GF-D8 (cell line): Measurements from ENCODE around the gene FLT4.

Experiments used
- DNase-seq: peaks from one replicate; lab custom pipeline; 2025; lab: John Stamatoyannopoulos, UW

Gene FLT4

DNA sequence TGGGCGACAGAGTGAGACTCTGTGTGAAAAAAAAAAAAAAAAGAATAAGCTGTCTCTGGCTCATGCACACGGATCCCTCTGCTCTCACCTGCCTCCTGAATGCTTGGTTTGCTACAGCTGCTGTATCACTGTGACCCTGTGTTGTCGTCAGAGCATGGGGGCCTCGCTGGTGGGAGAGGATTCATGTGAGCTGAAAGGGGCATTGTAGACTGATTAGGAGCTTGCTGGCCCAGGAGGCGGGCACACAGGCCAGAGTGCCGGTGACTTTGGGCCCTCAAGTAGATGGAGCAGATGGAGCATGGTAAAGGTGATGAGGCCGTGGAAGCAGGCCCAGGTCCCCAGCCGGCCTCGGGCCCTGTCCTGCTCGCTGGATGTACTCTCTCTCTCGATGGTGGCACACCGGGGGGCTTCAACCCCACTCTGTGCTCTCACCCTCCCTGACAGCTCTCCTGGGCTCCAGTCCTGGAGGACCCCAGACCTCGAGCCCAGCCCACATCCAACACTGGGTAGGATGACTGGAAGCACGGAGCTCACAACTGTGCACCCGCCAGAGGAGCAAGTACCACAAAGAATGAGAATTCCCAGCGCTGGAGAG, 7.1 kb downstream of the FLT4 start:
- no peak for DNase-seq

DNA sequence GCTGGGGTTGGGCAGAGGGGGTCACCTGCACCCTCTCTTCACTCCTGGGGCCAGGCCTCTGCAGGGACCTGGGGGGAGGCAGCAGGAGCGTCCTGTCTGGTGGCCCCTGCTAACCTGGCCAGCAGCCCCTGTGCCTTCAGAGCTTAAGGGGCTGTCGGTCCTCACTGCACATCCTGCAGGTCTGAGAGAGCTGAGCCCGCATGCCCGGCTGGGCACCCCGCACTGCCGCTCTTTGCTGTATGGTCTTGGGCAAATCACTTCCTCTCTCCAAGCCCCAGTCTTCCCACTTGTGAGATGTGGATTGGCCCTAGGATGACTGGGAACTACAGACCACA, 7.9 kb downstream of the FLT4 start:
- no peak for DNase-seq

DNA sequence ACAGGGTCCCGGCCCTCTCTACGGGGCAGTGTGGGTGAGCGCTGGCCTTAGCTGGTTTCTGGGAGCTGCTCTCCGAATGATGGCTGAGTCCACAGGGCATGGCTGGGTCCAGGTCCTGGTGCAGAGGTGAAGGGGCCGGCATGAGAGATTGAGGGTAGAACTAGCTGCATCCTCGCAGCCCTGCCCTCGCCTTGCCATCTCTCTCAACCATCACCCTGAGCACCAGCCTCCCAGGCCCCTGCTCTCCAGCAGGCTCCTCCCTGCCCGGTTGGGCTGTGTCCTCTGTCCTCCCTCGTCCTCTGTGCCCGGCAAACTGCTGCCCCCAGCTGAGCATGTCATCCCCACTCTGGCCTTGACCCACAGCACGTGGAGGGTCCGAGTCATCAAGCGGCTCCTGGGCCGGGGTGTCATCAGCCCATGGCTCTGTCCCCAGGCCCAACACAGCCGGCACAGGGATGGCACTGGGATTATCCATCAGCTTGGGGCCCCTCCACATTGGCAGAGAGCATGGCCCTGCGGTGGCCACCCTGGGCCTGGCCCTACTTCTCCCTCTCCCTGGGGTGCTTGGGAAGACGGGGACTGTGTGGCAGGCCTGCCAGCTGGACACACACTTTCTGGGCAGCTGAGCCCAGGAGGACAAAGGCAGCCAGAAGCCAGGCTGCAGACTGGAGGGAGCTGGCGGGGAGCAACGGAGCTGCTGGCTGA, 8.4 kb downstream of the FLT4 start:
- no peak for DNase-seq

DNA sequence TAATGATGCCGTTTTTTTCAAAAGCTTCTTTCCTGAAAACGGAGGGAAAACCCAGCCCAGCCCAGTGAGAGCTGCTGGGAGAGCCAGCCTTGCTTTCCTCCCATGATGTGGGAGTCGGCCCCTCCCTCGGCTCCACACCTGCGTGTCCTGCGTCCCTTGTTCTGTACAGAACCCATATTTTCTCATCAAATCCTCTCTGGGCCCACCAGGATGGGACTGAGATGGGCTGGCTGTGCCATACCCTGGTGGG, 8.9 kb downstream of the FLT4 start:
- no peak for DNase-seq

DNA sequence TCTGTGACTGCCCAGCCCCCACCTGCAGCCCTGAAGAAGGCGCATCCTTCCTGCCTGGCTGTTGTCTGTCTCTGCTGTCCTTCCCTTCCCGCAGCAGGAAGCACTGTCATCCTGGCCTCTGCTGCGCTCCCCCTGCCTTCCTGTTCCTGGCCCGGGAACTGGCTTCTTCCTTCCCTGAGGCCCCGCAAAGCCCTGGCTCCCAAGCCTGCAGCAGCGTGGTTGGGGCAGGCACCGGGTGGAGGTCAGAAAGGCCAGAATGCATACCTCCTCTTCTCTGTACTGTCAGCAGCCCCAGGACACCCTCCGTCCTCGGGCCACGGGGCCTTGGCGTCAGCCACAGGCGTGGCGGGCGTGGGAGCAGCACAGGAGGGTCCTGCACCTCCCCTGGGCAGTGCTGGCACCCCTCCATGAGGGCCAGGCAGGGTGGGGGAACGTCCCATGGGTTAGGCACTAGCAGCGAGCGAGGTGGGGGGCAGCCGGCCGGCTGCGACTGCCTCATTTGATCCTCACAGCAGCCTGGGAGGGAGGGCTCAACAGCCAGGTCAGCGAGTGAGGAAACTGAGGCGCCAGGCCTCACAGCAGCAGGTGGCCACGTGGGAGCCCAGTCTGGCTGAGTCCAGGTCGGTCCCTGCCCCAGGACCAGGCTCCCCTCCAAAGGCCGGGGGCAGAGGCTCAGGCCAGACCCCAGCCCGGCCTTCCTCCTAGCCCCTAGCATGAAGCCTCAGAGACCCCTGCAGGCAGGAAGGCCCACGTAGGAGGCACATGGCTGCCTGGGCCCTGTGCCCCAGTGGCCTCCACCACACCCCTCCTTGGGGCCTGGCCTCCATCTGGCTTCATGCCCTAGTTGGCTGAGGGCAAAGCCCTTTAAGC, 9.4 kb downstream of the FLT4 start:
- no peak for DNase-seq

DNA sequence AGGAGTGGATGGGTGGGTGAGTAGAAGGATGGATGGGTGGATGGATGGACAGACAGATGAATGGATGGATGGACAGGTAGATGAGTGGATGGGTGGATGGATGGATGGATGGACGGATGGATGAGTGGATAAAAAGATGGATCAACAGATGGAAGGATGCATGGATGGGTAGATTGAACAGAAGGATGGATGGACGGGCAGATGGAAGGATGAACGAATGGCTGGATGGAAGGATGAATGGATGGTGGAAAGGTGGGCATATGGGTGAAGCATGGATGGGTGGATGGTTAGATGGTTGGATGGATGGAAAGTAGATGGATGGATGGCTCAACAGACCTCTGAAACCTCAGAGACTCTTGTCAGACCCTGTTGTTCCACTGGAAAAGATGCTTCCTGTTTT, 10.1 kb downstream of the FLT4 start:
- no peak for DNase-seq

DNA sequence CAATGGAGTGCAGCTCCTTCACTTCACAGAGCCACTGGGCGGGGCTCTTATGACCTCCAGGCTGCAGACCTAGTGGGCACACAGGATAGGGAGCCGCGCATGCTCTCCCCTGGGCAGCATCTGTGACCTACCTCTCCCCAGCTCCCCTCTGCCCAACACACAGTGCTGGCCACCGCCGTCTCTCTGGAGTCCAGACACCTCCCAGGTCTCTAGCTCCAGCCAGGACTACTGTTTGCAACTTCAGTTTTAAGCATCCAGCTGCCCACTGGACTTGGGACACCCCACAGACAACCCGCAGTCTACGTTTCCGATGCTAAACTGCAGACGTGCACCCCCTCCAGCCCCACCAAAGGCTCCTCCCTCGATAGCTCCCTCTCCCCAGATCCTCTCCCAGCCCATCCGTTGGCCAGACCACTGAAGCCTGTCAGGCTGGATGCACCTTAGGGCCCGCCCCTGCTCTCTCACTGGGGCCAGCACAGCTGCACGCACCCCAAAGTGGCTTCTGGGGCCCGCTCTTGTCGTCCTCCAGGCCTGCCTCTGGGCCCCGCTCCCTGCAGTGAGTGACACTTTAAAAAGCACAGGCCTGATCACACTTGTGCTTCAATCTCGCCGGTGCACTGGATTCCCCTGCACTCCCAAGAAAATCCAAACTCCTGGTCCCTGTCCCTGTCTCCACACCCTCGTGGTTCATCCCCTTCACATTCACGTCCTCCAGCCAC, 11.3 kb downstream of the FLT4 start:
- DNase-seq: no peak

DNA sequence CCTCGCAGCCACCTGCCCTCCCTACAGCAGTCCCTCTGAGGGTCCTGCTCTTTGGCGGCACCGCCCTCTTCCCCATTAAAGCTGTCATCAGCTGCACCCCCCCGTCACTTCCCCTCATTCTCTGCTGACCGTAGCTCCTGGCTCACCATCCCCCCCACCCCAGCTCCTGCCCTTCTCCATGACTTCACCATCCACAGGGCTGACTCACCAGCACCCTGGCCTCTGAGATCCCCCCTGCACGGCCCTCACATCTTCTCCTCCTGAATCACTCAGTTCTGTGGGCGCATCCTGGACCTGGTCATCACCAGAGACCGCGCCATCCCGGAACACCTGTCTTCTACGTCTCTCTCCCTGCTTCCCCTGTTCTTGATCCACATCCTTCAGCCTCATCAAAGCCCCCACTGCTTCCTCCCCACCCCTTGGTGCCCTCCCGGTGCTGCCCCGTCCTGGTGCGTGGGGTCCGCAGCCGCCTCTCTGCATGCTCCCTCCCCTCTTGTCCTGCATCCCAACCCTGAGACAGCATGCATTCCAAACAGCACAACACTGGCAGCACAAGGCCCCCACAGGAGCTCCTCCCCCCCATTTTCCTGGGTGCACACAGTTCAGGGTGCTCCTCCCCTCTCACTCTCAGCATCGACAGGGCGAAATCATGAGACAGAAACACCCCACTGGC, 12.9 kb downstream of the FLT4 start:
- DNase-seq: no peak

DNA sequence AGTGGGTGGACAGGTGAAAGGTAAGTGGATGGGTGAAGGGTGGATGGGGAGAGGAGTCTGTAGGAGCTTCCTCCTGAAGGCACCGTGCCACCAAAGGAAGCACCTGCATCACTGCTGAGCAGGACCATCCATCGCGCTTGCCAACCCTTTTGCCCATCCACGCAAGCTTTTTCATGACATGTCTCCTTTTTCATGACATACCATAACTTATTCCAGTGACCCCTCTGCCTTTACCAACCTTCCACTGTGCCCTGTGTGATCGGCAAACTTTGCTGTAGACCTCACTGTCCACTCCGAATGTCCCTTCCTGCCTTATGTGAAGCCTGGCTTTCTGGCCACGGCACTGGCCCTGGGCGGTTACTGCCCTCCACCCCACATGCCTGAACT, 13.4 kb downstream of the FLT4 start:
- DNase-seq: no peak

DNA sequence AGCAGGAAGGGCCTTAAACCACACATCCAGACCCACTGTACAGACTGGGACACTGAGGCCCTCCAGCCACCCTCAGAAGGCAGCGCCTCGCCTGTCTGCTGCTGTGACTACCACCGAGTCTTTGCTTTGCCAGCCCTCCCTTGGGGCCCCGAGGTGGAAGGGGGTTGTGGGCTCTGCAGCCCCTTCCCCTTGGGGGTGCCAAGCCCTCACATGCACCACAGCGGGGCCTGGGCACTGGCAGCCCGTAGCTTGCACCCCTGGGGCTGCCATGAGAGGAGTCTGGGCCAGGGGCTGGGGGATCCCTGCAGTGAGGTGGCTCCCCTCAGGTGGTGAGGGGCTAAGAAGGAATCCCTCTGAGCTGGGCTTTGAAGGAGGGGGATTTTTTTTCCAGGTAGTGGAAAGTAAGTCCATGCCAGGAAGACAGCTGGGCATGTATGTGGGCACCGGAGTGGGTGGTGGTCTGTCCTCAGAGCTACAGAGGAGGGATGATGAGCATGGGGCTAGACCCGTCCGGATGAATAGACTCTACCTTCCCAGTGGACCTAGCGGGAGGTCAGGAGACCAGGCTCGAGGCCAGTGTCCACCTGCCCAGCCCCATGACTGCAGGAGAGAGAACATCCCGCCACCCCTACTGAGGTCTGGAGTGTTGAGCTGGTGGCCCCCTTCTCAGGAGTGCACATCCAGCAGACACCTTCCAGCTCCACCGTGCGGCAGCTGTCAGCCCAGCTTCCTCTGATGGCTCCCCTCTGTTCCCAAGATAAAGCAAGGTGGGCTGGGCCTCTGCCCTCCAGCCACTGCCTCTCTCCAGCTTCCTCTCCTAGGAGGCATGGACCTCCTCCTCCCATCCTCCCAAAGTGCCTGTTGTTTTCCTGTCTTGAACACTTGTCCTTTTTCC, 15.9 kb downstream of the FLT4 start:
- DNase-seq: no peak

DNA sequence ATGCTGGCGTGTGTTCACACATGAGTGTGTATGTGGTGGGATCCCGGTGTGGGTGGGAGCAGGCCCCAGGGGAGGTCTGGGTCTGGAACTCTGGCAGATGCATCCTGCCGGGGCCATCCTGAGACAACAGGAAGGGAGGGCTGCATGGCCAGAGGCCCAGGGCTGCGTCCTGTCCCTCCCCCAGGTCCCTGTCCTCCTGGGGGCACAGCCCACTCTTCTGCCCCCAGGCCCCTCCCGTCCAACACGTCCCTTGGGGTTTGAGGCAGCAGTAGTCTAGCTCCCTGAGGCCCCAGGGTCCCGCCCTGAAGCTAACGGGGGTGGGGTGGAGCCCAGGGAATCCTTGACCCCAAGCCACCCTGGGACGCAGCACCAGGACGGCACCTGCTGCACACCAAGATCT, 16.6 kb downstream of the FLT4 start:
- no peak for DNase-seq

DNA sequence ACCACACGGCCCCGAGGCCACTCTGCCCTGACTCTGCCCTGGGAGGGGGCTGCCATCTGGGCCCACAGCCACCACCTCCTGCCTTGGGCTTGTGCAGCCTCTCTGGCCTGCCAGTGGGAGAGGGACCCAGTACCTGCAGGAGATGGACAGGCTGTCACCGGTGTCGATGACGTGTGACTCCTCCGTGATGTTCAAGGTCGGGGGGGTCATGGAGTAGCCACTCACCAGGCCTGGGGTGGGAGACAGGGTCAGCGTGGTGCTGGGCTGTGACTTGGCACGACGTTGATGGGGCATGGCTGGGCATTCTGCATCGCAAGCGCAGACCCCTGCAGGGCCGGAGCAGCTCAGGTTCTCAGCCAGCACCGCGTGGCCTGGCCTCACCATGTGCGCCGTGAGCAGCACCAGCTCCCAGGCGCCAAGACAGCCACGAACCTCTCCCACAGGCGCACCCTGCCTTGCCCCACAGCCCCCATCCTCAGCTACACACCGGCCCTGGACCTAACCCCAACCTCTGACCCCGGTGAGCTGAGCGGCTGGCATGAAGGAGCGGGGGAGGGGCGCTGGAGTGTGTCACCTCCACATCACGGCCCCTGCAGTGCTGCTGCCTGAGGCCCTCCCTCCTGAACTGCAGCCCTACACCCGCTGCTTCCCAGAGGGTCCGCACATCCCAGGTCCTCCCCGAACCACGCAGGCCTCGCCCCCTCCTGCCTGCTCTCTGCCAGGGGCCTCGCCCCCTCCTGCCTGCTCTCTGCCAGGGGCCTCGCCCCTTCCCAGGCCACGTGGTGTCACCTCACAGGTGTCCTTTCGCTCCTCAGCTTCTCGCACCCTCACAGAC, 17.6 kb downstream of the FLT4 start:
- no peak for DNase-seq

DNA sequence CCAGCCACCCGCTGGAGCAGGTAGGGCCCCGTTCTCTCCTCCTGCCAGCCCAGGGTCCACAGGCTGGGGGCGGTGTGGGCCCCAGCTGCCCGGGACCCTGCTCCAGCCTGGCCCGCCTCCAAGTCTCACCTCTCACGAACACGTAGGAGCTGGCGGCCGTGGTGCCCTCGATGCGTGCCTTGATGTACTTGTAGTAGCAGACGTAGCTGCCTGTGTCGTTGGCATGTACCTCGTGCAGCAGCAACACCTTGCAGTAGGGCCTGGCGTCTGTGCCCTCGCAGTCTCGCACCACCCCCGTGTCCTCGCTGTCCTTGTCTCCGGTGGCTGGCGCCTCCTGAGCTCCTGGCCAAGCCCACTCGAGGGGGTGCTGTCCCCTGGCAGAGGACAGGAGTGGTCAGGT, 19.0 kb downstream of the FLT4 start:
- no peak for DNase-seq

DNA sequence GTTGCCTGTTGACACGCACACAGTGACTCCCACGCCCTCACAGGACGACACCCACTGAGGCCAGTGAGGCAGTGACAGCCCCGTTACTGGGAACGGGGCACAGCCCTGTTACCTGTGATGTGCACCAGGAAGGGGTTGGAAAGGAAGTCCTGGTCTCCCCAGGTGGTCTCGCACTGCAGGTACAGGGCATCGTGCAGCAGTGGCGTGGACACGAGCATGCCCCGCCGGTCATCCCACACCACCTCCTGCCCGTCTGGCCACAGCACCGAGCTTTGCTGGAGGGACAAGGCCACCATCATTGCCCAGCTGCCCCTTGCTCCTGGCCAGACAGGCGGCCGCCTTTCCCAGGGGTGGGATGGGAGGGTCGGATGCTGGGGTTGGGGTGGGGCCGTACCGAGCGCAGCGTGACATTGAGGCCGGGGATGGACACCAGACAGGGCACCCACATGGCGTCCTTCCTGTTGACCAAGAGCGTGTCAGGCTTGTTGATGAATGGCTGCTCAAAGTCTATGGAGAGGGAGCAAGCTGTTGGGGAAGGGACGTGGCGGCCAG, 19.5 kb downstream of the FLT4 start:
- no peak for DNase-seq

DNA sequence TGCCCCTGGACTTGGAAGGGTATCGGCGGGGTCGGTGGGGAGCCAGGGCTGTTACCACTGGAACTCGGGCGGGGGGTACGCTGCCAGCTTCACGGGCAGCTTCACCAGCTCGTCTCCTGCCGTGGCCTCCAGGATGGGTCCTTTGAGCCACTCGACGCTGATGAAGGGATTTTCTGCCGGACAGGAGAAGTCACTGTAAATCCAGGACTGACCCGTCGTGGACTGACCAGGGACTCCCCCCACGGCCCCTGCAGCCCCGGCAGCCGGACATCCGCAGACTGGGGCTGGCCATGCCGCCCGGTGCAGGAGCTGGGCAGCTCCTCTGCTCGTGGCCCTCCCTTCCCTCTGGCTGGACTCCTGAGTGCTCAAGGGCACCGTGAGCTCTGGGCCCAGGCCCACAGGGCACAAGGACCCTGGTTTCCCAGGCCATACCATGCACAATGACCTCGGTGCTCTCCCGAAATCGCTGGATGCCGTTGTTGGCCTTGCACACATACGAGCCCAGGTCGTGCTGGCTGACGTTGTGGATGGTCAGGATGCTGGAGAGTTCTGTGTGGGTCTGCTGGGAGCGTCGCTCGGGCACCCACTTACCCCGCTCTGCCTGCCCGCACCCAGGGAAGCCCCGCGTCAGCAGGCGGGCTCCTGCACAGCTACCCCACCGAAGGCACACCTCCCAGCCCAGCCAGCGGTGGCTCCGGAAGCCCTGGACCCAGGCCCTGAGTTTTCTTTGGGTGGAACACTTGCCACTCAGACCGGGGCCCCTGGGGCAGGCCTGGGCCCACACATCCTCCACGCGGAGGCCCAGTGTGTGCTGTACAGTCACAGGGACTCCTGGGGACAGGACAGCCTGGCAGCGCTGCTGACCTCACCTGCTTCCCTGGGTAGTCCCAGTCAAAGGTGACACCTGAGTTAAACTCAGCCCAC, 20.3 kb downstream of the FLT4 start:
- no peak for DNase-seq

DNA sequence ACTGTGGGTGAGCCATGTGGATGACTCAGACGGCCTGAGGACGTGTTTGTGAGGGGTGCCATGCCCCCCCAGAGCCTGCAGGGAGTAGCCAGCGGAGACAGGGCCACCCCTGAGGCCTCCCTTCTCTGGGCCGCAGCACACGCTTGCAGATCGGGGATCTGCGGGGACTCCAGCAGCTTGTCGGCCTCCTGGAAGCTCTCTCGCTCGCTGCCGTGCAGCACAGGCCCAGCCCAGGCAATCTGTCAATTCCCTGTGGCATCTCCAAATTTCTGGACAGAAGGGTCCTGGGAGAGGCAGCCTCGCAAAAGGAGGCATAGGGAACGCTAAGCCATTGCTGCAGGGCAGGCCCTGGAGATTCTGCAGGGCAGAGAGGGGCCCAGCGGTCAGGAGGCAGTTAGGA, 21.2 kb downstream of the FLT4 start:
- DNase-seq: no peak

DNA sequence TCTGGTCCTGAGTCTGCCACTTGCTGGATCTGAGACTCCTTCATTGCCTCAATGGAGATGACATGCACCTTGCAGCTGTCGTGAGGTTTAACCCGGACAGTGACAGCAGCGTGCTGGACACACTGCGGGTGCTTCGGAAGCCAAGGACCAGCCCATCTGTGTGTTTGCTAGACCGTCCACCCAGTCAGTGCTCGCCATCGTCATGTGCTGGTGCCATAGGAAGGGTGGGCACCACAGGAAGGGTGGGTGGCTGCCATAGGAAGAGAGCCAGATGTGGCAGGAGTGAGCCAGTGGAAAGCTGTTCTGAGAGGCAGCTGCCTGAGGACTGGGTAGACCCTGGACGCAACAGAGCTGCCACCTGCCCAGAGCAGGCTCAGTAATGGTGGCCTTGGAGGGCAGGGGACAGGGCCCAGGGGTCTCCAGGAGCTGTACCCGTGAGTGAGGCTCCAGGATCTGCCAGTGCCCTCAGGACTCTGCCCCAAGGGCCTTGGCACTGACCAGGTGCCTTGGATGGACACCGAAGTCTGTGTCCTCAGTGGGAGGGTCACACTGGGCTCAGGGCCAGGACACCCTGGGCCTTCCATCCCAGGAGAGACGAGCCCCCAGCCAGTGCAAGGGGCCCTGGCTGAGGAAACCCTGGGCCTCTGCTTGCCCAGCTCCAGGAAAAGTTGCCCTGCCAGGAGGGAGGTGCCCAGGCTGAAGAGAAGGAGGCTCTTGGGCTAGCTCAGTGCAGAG, 21.8 kb downstream of the FLT4 start:
- no peak for DNase-seq

DNA sequence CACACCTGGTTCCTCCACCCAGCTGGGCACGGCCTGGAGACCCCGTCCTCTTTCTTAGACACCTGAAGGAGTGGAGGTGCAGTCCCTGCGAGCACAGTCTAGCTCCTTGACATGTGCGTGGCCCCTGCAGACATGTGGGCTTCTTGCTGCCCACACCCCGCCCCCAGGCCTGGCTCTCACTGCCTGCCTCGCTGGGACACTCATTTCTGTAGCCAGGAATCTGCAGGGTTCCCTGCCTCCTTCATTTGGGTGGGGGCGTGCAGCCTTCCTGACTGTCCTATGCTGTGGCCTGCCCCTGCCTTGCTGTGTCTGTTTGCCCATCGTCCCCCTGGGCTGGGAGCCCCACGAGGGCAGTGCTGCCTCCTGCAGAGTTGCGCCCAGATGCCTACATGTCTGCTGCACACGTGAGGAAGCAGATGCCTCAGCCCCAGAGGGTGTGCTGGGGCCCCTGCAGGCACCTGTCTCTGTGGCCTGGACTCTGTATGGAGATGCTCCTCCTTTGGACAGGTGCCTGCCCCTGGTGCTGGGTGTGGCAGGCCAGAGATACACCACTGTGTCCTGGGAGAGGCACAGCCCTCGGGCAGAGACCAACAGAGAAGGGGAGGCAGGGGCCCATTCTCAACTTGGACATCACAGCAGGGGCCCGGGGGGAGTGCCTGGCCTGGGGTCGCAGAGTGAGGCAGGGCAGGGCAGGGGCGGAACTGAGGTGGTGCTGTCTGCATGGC, 22.6 kb downstream of the FLT4 start:
- no peak for DNase-seq
